ENCODE measurements around the gene SPATA46. TPM values are rescaled to one million over a fixed set of nuclear protein-coding genes. Genes with fewer than 3 reads are reported as not detected.

The SPATA46 gene
- total RNA-seq, 1 experiment from 2014 or later, result not detected

DNA sequence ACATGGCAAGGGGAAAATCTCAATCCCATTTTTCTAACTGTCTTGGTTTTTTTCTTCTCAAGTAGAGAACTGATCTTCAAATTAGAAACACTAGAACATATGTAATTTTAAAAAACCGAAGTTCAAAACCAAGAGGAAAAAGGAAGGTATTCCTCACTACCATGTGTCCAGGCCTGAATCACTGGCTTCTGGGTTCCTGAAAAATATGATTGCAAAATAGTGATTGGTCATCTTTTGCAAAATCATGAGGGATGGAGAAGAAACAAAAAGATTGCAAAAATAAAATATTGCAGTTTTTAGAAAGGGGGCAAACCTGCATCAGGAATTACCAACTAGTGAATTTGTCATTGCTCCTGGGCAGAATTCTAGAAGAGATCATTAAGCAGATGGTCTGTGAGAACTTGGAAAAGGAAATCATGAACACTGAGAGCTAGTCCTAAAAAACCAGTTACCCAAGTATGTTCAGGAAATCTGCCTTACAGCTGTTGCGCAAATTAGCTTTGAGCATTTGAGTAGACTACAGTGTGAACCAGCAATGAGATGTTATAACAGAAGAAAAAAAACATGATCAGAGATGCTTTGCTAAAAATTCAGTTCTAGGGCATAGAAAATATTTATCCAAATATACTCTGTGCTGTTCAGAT is 49.4 kb downstream of the SPATA46 start:
- CTCF ChIA-PET, result no interaction called here
- intact Hi-C loops (cut with micrococcal nuclease), result no loop called here
- BruUV-seq (replicated peaks), result no TSS peak

More for the DNA sequence above, 49.4 kb downstream of the SPATA46 start:
- no peak overlapping the region for H3K4me2 ChIP-seq (ENCODE audit: low read length)
- DNase-seq (ENCODE audit: low read depth, low spot score), result no peak
- ChIA-PET RAD21 (ENCODE audit: low non-redundant PET in 1 of 2, low total read pairs in 2 of 2, uncharacterized antibody in 2 of 2, unreplicated experiment in 2 of 2) (no interaction called here), POLR2A (no interaction called here)
- H3K27ac ChIP-seq (ENCODE audit: low read depth, low read length), result no peak overlapping the region
- no peak overlapping the region for H3K9ac ChIP-seq (ENCODE audit: low read length)
- no peak overlapping the region for H3K4me3 ChIP-seq (replicated peaks in 1 of 2; ENCODE audit: low read depth in 1 of 2, low read length in 2 of 2)
- H3K9me2 ChIP-seq (ENCODE audit: insufficient read depth), result no peaks in the 10 kb centered on the region
- TF ChIP-seq EGR1 (IDR thresholded peaks at IDR 0.05; ENCODE audit: low read depth) (no peak), SP1 (IDR thresholded peaks at IDR 0.05; ENCODE audit: low read depth) (no peak), ZNF274 (IDR thresholded peaks at IDR 0.05; ENCODE audit: low read depth, low read length) (no peak), RAD21 (IDR thresholded peaks at IDR 0.05; ENCODE audit: low read depth) (no peak), POLR2A (IDR thresholded peaks at IDR 0.05; ENCODE audit: borderline replicate concordance, extremely low read depth, insufficient read depth, insufficient read length) (no peak), SIN3A (IDR thresholded peaks at IDR 0.05; ENCODE audit: low read depth) (no peak), TCF7L2 (IDR thresholded peaks at IDR 0.05; ENCODE audit: borderline replicate concordance, extremely low read depth, insufficient read depth, insufficient read length) (no peak), FOSL1 (IDR thresholded peaks at IDR 0.05; ENCODE audit: low read depth) (no peak), POLR2AphosphoS5 (IDR thresholded peaks at IDR 0.05; ENCODE audit: low read depth, low read length) (no peak), CBX3 (IDR thresholded peaks at IDR 0.05; ENCODE audit: low read depth) (no peak), ELF1 (IDR thresholded peaks at IDR 0.05; ENCODE audit: borderline replicate concordance, low read depth) (no peak)
- TF ChIP-seq, protein P1, sequence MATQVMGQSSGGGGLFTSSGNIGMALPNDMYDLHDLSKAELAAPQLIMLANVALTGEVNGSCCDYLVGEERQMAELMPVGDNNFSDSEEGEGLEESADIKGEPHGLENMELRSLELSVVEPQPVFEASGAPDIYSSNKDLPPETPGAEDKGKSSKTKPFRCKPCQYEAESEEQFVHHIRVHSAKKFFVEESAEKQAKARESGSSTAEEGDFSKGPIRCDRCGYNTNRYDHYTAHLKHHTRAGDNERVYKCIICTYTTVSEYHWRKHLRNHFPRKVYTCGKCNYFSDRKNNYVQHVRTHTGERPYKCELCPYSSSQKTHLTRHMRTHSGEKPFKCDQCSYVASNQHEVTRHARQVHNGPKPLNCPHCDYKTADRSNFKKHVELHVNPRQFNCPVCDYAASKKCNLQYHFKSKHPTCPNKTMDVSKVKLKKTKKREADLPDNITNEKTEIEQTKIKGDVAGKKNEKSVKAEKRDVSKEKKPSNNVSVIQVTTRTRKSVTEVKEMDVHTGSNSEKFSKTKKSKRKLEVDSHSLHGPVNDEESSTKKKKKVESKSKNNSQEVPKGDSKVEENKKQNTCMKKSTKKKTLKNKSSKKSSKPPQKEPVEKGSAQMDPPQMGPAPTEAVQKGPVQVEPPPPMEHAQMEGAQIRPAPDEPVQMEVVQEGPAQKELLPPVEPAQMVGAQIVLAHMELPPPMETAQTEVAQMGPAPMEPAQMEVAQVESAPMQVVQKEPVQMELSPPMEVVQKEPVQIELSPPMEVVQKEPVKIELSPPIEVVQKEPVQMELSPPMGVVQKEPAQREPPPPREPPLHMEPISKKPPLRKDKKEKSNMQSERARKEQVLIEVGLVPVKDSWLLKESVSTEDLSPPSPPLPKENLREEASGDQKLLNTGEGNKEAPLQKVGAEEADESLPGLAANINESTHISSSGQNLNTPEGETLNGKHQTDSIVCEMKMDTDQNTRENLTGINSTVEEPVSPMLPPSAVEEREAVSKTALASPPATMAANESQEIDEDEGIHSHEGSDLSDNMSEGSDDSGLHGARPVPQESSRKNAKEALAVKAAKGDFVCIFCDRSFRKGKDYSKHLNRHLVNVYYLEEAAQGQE (IDR thresholded peaks at IDR 0.05; ENCODE audit: low read depth), result no peak
- TF ChIP-seq, protein P2, sequence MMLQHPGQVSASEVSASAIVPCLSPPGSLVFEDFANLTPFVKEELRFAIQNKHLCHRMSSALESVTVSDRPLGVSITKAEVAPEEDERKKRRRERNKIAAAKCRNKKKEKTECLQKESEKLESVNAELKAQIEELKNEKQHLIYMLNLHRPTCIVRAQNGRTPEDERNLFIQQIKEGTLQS (IDR thresholded peaks at IDR 0.05), result no peak
- H3K9me3 ChIP-seq (ENCODE audit: control insufficient read depth in 1 of 2, insufficient read depth in 1 of 2, low read depth in 1 of 2, low read length in 2 of 2), result no peaks in the 10 kb centered on the region
- peaks cover 0 to 3% of the 10 kb centered on the region in 2 experiments; a peak in 1 of 4 replicates for H3K4me1 ChIP-seq (ENCODE audit: control insufficient read depth in 1 of 2, insufficient read depth in 2 of 2, low read length in 2 of 2)
- H3K27me3 ChIP-seq (ENCODE audit: insufficient read depth, low read length), result no peaks in the 10 kb centered on the region; the same call in 1 of the 2 replicates
- no peaks in the 10 kb centered on the region for H4K20me1 ChIP-seq (ENCODE audit: insufficient read depth)
- H3K36me3 ChIP-seq (ENCODE audit: control insufficient read depth in 1 of 2, insufficient read depth in 2 of 2, low read length in 2 of 2), result no peaks in the 10 kb centered on the region
- no peaks in the 10 kb centered on the region for H3K79me2 ChIP-seq (ENCODE audit: insufficient read depth, low read length)
- ATAC-seq, result no peak
- no peak overlapping the region for H2AFZ ChIP-seq (ENCODE audit: low read depth, low read length, poor library complexity, severe bottlenecking)

Measured in HCT116 (cell line).